ENCODE measurements around the gene TMEM141.

GRCh38 chr9:136741883-136742571, 49.1 kb upstream of the TMEM141 start:
- TF ChIP-seq CTCF (optimal IDR thresholded peaks at IDR 0.05 in 1 of 3, IDR thresholded peaks at IDR 0.05 in 1 of 3, conservative IDR thresholded peaks at IDR 0.05 in 1 of 3; ENCODE audit: extremely low read depth in 1 of 3, insufficient read depth in 2 of 3, low read length in 3 of 3) (no peak), EZH2 (IDR thresholded peaks at IDR 0.05; ENCODE audit: low read length) (peak; percentile 93)
